SK-N-SH treated with all-trans-retinoic acid at 6 μM for 48 hours (cell line): Measurements from ENCODE around the gene SRRT.

Experiments used
- CREB5 ChIP-seq: fragments of 250-450 bp; sonication (Bioruptor Pico); IDR thresholded peaks from 2 replicates; pipeline ENCODE4 v1.5.1; 2020; ENCODE audit warnings: low read depth, mild to moderate bottlenecking, moderate library complexity
- RARB ChIP-seq: fragments of 250-450 bp; sonication (Bioruptor Pico); IDR thresholded peaks from 2 replicates; pipeline ENCODE4 v1.8.0; 2021; ENCODE audit warnings: mild to moderate bottlenecking, moderate library complexity
- TOX ChIP-seq: fragments of 250-450 bp; sonication (Bioruptor Pico); IDR thresholded peaks from 2 replicates; pipeline ENCODE4 v1.8.0; 2021; ENCODE audit warnings: mild to moderate bottlenecking, moderate library complexity, borderline replicate concordance
- ZFP3 ChIP-seq: fragments of 250-450 bp; sonication (Bioruptor Pico); IDR thresholded peaks from 2 replicates; pipeline ENCODE4 v1.5.0; 2020; ENCODE audit warnings: mild to moderate bottlenecking, moderate library complexity
- TF ChIP-seq, protein P1 (sequence below): fragments of 250-450 bp; sonication (Bioruptor Pico); IDR thresholded peaks from 2 replicates; pipeline ENCODE4 v1.8.0; 2020; ENCODE audit warnings: mild to moderate bottlenecking, moderate library complexity, borderline replicate concordance

GRCh38 chr7:100854146-100854895, 20.6 kb upstream of the SRRT start:
- TF ChIP-seq, protein P1, sequence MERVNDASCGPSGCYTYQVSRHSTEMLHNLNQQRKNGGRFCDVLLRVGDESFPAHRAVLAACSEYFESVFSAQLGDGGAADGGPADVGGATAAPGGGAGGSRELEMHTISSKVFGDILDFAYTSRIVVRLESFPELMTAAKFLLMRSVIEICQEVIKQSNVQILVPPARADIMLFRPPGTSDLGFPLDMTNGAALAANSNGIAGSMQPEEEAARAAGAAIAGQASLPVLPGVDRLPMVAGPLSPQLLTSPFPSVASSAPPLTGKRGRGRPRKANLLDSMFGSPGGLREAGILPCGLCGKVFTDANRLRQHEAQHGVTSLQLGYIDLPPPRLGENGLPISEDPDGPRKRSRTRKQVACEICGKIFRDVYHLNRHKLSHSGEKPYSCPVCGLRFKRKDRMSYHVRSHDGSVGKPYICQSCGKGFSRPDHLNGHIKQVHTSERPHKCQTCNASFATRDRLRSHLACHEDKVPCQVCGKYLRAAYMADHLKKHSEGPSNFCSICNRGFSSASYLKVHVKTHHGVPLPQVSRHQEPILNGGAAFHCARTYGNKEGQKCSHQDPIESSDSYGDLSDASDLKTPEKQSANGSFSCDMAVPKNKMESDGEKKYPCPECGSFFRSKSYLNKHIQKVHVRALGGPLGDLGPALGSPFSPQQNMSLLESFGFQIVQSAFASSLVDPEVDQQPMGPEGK (CRISPR knock-in tag), result no peak
- TF ChIP-seq CREB5 (no peak), ZFP3 (no peak), RARB (CRISPR knock-in tag) (no peak), TOX (CRISPR knock-in tag) (no peak)
